CD4-positive, CD25-positive, alpha-beta regulatory T cell (primary cell): ENCODE data around the gene HIC2. TPM values are rescaled to one million over a fixed set of nuclear protein-coding genes. Genes with fewer than 3 reads are reported as not detected.
A peak's percentile ranks its signal among the peaks of the same experiment; 100 is the strongest.
"Not testable (repeated sequence)": the region's sequence is repeated elsewhere in the genome, so short reads cannot be mapped to it uniquely, and the experiment has no call there.

Experiments used
- ATAC-seq, 2 donors: fragments of 150-1000 bp; cut with Tn5 transposase; one replicate each; pipeline ENCODE4 v1.10.0; 2021; ENCODE audit warnings: low read depth in 2 of 2, moderate number of reproducible peaks in 2 of 2, moderate library complexity in 1 of 2
- DNase-seq, 3 donors: peaks; one replicate each; pipeline versions ENCODE4 v3.0.0 to v3.0.0-alpha.2; 2012 to 2022; ENCODE audit warnings: mixed read lengths in 1 of 3
- H3K27ac ChIP-seq: one replicate; pipeline ENCODE4 v1.7.0; 2013; ENCODE audit warnings: mild to moderate bottlenecking, low read length; ENCODE audit not compliant: insufficient read depth, poor library complexity, severe bottlenecking
- H3K27me3 ChIP-seq: one replicate; pipeline ENCODE4 v1.7.0; 2013; ENCODE audit warnings: low read length; ENCODE audit not compliant: control insufficient read depth, insufficient read depth
- H3K36me3 ChIP-seq: one replicate; pipeline ENCODE4 v1.7.0; 2013; ENCODE audit warnings: mild to moderate bottlenecking, low read length, moderate library complexity; ENCODE audit not compliant: control insufficient read depth, insufficient read depth
- H3K4me1 ChIP-seq: 2 replicates; pipeline ENCODE4 v1.7.0; 2013; ENCODE audit warnings: mild to moderate bottlenecking, low read length; ENCODE audit not compliant: insufficient read depth, control insufficient read depth, poor library complexity, severe bottlenecking
- H3K4me3 ChIP-seq: one replicate; pipeline ENCODE4 v1.7.0; 2013; ENCODE audit warnings: low read depth, mild to moderate bottlenecking, low read length, moderate library complexity
- H3K9me3 ChIP-seq, 2 experiments: 1 replicate in 1 of 2; 2 replicates in 1 of 2; pipeline ENCODE4 v1.7.0; 2013; ENCODE audit warnings: low read length in 2 of 2, mild to moderate bottlenecking in 1 of 2, moderate library complexity in 1 of 2; ENCODE audit not compliant: control insufficient read depth in 2 of 2
- H3K27ac Mint-ChIP-seq, 3 donors: one replicate each; pipeline ENCODE4 v1.8.0; 2020 to 2022; ENCODE audit warnings: mild to moderate bottlenecking in 3 of 3, mixed read lengths in 3 of 3, moderate library complexity in 2 of 3
- H3K27me3 Mint-ChIP-seq: one replicate; pipeline ENCODE4 v1.8.0; 2022; ENCODE audit warnings: mild to moderate bottlenecking, mixed read lengths
- H3K36me3 Mint-ChIP-seq: one replicate; pipeline ENCODE4 v1.8.0; 2020; ENCODE audit warnings: mixed read lengths
- H3K4me1 Mint-ChIP-seq, 4 donors: one replicate each; pipeline ENCODE4 v1.8.0; 2020 to 2022; ENCODE audit warnings: mixed read lengths in 4 of 4, mild to moderate bottlenecking in 1 of 4
- H3K4me3 Mint-ChIP-seq, 4 donors: one replicate each; pipeline ENCODE4 v1.8.0; 2020 to 2022; ENCODE audit warnings: mild to moderate bottlenecking in 4 of 4, mixed read lengths in 4 of 4, moderate library complexity in 3 of 4
- H3K9me3 Mint-ChIP-seq, 7 donors: one replicate each; pipeline ENCODE4 v1.8.0; 2020 to 2022; ENCODE audit warnings: mixed read lengths in 7 of 7, mild to moderate bottlenecking in 3 of 7, moderate library complexity in 2 of 7
- polyA plus RNA-seq, 4 donors: library from polyadenylated mRNA; unstranded; fragments of 300-500 nt; fragmentation: Illumina TruSeq; gene quantifications; one replicate each; pipeline ENCODE4 v1.2.3, GENCODE V29; 2021
- total RNA-seq: library from RNA; stranded (reverse); gene quantifications from one replicate; pipeline ENCODE4 v1.2.3, GENCODE V29; 2022

Gene HIC2
- total and polyA plus RNA-seq, 5 donors from 2014 or later: 0.29 to 9.7 (median 0.42) TPM

- not testable (repeated sequence) for ATAC-seq, H3K36me3 Mint-ChIP-seq
These were observed 72.0 kb downstream of the HIC2 start for GRCh38 chr22:21489149-21489680.

GRCh38 chr22:21490556-21490955, 73.4 kb downstream of the HIC2 start:
- H3K9me3 ChIP-seq, H3K27ac ChIP-seq, H3K27ac Mint-ChIP-seq, H3K4me1 Mint-ChIP-seq, H3K27me3 ChIP-seq, H3K4me3 Mint-ChIP-seq, H3K4me3 ChIP-seq, ATAC-seq, H3K36me3 ChIP-seq, H3K36me3 Mint-ChIP-seq, H3K27me3 Mint-ChIP-seq, DNase-seq, H3K9me3 Mint-ChIP-seq, H3K4me1 ChIP-seq: not testable (repeated sequence)

More at GRCh38 chr22:21489149-21489680, 72.0 kb downstream of the HIC2 start:
- not testable (repeated sequence) for H3K4me1 Mint-ChIP-seq, H3K36me3 ChIP-seq, H3K27me3 Mint-ChIP-seq, H3K27ac Mint-ChIP-seq, H3K9me3 ChIP-seq, H3K4me3 ChIP-seq, H3K9me3 Mint-ChIP-seq, H3K27me3 ChIP-seq, DNase-seq, H3K4me1 ChIP-seq, H3K27ac ChIP-seq, H3K4me3 Mint-ChIP-seq

DNA sequence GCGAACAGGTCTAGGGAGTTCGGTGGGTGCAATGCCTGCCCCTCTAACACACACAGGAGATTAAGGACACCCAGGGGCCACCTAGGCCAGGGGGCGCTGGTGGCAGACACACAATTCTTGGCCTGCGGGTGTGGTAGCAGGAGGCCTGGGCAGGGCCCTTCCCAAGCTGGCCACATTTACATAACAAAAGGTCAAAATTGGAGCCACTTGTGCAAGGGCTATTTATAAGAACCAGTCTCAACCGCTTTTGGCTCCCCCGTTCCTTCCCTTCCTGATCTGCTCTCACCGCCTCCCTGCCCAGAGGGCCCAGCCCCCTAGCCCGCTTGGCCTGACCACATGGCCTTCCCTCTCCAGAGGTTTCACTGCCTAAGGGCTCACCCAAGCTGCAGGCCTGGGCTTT, 75.1 kb downstream of the HIC2 start:
- DNase-seq, H3K4me3 ChIP-seq, H3K9me3 Mint-ChIP-seq, H3K36me3 Mint-ChIP-seq, H3K9me3 ChIP-seq, H3K27me3 ChIP-seq, H3K4me3 Mint-ChIP-seq, H3K36me3 ChIP-seq, H3K27ac ChIP-seq, ATAC-seq, H3K4me1 Mint-ChIP-seq, H3K27me3 Mint-ChIP-seq, H3K4me1 ChIP-seq, H3K27ac Mint-ChIP-seq: not testable (repeated sequence)

DNA sequence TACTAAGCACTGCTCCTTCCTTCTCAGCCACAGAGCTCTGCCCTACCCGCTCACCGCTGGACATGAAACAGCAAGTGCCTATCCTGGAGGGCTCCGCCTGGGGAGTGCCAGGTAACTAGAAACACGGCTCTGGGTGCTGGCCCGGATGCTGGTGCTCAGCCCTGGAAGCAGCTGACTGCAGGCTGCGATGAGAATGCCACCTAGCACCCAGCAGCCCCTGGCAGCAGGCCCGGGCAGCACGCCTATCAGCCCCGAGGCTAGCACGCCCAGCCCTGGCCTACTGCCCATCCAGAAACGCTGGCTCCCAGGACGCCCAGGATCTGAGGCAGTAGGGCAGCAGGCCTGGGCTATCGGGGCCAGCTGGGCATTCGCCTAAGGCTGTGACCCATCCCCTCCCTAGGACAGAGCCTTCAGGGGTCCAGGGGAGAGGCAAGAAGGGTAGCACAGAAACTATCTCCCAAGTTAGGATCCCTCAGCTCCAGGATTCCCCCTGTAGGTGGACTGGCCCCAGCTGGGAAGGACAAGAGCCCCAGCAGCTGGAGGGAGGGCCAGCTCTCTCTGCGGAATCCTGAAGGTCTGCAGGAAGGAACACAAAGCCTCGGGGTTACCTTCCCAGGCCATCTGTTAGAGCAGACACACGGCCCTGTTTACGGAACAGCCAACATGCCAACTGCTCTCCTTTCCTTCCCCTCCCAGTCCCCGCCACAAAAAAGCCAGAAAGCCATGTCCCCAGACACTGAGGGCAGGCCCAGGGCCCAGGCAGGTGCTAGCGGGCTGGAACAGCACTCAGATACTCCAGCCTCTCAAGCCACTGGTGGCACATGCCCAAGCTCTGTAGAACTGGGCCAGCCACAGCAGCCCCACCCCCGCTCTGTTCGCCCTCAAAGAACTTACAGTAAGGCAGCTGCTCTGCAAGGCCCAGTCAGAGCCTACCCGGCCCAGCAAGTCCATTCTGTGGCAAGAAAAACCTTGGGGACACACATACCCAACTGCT, 76.9 kb downstream of the HIC2 start:
- not testable (repeated sequence) for H3K9me3 ChIP-seq, H3K27me3 ChIP-seq, H3K4me1 Mint-ChIP-seq, ATAC-seq, H3K27ac Mint-ChIP-seq, H3K36me3 Mint-ChIP-seq, H3K36me3 ChIP-seq, DNase-seq, H3K27me3 Mint-ChIP-seq, H3K27ac ChIP-seq, H3K4me3 Mint-ChIP-seq, H3K4me1 ChIP-seq, H3K9me3 Mint-ChIP-seq, H3K4me3 ChIP-seq

GRCh38 chr22:21497984-21498383, 80.8 kb downstream of the HIC2 start:
- not testable (repeated sequence) for H3K27me3 Mint-ChIP-seq, H3K4me3 Mint-ChIP-seq, H3K4me1 Mint-ChIP-seq, ATAC-seq, H3K9me3 Mint-ChIP-seq, H3K27ac ChIP-seq, DNase-seq, H3K4me1 ChIP-seq, H3K27ac Mint-ChIP-seq, H3K36me3 Mint-ChIP-seq, H3K27me3 ChIP-seq, H3K4me3 ChIP-seq, H3K36me3 ChIP-seq, H3K9me3 ChIP-seq

DNA sequence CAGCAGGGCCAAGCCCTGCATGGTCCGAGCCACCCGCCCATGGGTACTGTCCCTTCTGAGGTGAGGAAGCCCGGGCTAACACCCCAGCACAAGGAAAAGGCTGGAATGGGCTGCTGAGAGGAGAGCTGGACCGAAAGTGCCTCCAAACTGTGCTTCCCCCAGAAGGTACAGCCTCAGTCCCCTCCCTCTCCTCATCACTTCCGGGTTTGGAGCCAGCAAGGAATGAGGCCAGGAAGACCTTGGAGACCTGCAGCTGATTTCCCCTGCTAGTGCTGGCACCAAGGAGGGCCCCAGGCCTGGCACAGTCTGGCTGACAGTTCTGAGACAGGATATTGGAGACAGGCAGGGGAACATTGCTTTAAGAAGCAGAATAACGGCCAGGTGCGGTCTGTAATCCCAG, 81.3 kb downstream of the HIC2 start:
- H3K4me1 Mint-ChIP-seq, DNase-seq: not testable (repeated sequence)

DNA sequence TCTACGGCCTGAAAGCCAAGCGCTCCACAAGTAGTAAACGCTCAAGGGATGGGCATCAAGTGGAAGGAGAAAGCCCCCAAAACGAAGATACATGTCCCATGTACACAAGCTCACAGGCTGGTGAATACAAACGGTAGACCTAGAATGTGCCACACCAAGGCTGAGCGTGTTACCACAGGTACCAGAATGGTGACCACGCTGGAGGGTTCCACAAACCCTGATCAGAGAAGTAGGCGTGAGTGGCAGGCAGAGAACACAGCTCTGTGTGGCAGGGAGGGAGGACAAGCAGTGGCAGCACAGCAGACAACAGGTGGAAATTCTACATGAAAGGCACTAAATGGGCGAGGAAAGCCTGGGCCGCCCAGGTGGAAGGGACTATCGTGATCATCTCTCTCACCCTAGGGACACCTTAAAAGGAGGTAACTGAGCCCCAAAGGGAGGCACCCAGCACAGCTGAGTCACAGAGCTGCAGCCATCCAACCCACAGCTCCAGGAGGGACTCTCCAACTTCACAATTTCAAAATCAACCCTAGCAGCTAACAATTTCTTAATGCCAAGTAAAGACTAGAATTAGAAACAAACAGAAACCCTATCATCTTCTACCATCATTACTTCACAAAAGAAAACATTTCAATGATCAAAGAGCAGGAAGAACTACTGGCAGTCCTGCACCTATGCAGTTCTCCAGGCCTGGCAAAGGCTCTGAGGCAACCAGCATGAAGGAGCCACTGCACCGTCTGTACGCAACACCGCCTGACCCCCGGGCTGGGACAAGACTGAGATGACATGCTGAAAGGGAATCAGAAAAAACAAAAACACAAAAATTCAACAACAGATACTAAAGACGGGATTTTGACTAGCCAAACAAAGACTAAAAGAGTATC, 82.7 kb downstream of the HIC2 start:
- H3K27me3 Mint-ChIP-seq, H3K4me1 ChIP-seq, H3K27ac Mint-ChIP-seq, H3K4me3 ChIP-seq, H3K4me1 Mint-ChIP-seq, H3K36me3 ChIP-seq, H3K27me3 ChIP-seq, DNase-seq, H3K9me3 Mint-ChIP-seq, H3K4me3 Mint-ChIP-seq, H3K36me3 Mint-ChIP-seq, H3K9me3 ChIP-seq, H3K27ac ChIP-seq: not testable (repeated sequence)
- ATAC-seq: peak; percentile 70 to 77

More for the DNA sequence above, 81.3 kb downstream of the HIC2 start:
- H3K4me3 ChIP-seq, ATAC-seq, H3K27me3 ChIP-seq, H3K27me3 Mint-ChIP-seq, H3K4me3 Mint-ChIP-seq, H3K4me1 ChIP-seq, H3K9me3 ChIP-seq, H3K36me3 Mint-ChIP-seq, H3K27ac ChIP-seq, H3K36me3 ChIP-seq, H3K9me3 Mint-ChIP-seq, H3K27ac Mint-ChIP-seq: not testable (repeated sequence)
